HG03439 (cell line): ENCODE measurements around the gene MLH3.

ENCODE experiments used
- ATAC-seq: cut with Tn5 transposase; IDR thresholded peaks from one replicate; pipeline ENCODE4 v1.9.1; 2021; ENCODE audit warnings: mild to moderate bottlenecking, moderate library complexity; ENCODE audit not compliant: unreplicated experiment

The MLH3 gene

DNA sequence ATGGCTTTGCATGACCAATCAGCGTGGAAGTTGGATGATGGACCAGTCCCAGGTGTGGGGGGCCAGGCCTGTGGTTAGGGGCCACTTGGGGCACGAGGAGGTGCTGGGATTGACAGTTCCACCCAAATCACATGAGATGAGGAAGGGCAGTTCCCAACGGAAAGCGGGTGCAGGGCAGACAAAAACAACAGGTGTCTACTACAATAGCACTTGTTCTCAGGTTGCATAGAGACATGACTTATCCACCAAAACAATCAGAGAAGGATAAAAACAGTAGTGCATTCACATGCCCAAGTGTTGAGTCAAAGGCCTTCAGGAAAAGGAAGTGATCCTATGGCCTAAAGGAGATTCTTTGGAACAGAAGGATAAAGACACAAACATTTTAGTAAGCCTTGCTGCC, 63.1 kb downstream of the MLH3 start:
- ATAC-seq, result no peak

GRCh38 chr14:74985806-74986205, 65.5 kb downstream of the MLH3 start:
- ATAC-seq, result no peak

- no peak for ATAC-seq
These were observed 66.3 kb downstream of the MLH3 start for GRCh38 chr14:74985028-74985310.

DNA sequence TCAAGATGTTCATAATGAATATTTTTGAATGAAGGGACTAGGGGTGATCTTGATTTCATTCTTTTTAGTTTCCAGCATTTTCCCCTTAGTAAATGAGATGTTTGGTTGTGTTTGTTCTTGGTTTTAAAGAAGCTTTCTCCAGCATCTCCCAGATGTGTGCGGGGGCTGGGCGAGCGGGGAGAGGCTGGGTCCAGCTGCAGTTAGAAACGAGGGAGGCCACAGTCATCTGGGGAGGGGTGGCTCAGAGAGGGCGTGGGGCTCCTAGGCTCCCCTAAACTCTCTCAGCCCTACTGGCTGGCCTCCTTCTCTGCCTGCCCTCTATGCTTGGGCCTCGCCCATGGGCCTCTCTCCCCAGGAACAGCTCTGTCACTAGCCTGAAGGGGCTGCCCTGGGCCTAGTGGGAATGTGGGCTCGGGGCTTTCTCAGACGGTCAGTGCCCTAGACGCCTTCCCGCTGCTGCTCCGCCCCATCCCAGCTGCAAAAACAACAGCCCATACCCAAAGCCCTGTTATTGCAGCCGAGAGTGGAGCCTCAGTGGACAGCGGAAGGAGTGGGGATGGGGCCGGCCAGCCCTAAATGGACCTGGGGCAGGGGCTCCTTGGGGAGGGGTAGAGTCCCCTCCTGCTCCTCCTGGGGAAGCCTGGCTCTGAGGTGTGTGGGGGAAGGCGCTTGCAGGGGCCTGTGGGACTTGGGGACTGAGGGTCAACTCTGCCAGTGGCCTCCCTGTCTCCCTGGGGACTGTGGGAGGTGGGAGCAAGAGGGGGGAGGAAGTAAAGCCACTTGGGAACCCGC, 66.8 kb downstream of the MLH3 start:
- no peak for ATAC-seq

- ATAC-seq, result no peak
These were observed 67.9 kb downstream of the MLH3 start for GRCh38 chr14:74983343-74983742.

DNA sequence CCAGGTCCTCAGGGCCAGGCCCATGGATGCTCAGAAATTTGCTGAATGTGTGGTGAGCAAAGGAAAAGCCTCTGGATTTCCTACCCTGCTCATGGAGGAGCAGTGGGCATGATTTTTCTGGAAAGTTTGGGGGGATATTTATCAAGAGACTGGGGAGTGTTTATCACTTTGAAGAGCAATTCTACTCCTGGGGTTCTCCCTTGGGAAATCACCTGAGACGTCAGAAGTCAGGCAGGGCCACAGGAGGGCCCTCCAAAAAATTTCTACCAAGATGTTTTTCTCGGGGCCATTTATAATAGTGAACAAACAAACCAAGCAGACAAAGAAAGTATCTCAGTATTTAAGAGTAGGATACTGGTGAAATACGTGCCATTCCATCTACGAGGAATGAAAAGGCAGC, 68.6 kb downstream of the MLH3 start:
- ATAC-seq, result no peak

DNA sequence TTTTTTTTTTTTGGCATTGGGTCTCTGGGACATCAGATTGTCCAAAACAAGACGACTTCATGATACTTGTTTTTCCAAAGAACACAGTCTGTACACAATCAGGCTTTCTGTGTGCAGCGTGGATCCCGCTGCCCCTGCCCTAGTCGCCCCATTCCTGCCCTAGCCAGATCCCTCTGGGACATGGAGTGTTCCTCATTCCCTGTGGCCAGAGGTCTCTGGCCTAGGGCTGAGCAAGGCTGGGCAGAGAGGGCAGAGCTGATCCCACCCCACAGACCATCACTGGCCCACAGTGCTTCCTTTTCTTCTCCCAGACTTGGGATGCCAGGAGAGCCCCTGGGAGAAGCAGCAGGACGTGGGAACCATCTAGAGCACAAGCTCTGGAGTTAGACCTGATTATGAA, 69.4 kb downstream of the MLH3 start:
- ATAC-seq, result no peak

DNA sequence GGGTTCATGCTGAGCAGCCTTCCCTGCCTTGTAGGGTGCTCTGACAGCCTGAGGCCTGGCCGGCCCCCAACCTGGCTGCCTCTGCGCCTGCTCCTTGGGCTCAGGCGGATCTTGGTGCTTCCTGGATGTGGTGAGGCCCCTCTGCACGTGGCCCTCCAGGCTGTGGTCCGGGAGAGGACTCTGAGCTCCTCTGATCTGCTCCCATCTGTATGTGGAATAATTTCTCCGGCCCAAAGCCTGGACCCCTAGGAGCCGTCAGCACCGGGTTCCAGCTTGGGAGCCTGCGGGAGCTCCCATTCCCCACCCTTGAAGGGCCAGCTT, 69.8 kb downstream of the MLH3 start:
- no peak for ATAC-seq

- no peak for ATAC-seq
These were observed 70.4 kb downstream of the MLH3 start for GRCh38 chr14:74980731-74981461.

GRCh38 chr14:74980398-74980730, 70.9 kb downstream of the MLH3 start:
- no peak for ATAC-seq

DNA sequence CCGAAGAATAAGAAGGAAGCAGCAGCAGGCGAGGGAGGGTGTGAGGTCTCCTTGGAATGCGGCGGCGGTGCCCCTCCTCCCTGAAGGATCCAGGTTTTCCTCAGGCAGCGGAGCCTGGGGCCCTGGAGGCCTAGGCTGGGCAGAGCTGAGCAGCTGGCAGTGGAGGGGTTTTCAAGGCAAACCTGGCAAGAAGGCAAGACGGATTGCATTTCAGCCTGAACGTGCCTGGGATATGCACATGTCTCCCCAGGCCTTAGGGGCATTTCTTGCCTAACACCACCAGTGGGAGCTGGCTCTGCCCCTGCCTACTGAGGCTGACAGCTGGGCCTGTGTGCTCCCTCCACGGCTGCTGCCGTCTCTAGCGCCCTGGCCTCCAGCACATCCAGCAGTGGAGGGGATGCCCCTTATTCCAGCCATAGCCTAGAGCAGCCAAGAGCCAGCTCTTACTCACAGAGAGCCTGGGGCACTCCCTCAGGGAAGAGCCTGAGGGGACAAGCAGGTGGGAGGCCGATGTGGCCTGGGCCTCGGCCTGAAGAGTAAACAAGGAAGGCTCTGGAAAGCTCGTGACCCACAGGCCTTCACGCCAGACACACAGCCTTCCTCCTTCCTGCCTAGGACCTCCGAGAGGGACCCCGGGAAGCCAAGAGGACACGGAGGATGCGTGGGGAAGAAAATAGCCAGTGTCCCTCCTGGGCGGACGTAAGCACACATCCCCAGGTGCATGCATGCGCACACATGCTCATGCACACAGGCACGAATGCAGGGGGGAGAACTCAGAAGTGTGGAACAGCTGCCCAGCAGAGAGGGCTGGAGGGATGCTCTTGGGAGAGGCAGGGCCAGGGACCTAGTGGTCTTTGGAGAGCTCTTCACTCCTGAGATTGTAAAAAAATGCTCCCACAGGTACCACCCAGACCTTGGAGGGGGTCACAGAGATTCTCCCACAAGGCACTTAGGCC, 71.5 kb downstream of the MLH3 start:
- no peak for ATAC-seq

- no peak for ATAC-seq
These were observed 72.2 kb downstream of the MLH3 start for GRCh38 chr14:74979029-74979428.

DNA sequence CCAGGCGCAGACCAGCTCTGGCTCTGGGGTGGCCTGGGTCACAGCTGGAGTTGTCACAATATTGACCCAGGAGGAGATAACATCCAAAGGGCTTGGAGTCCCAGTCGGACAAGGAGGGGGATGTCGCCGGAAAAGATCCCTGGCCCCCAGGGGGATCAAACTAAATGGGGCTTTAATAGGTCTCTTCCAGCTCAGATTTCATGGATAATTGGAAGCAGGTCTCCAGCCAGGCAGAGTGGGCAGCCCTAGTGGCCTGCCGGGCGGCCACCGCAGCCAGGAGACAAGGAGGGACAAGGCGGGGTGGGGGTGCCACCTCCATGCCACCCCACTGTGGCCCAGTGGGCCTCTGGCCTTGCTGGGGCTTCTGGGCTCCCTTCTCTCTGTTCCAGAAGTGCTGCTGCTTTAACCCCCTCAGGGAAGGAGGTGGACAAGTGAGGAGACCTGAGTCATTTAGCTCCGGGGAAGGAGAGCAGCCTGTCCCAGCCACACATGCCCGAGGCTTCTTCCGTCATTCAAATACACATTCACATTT, 72.8 kb downstream of the MLH3 start:
- no peak for ATAC-seq

DNA sequence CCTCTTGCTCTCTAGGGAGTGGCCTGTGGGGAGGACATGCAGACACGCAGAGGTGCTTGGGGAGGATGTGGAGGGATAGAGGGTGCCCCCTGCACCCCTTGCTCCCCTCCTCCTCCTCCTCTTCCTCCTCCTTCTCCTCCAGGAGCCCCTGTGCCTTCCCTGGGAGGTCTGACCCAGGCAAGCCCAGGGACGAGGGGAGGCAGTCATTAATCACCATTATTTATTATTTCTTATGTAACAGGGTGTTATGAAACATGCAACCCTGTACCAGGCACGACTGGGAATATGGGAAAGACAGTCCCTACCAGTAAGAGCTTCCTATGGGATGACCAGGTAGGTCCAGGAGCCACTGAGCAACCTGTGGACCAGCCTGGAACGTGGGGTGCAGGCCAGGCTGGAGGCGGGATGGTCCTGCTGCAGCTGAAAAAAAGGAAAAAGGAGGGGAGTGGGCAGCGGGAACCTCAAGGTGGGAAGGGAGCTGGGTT, 73.3 kb downstream of the MLH3 start:
- no peak for ATAC-seq

DNA sequence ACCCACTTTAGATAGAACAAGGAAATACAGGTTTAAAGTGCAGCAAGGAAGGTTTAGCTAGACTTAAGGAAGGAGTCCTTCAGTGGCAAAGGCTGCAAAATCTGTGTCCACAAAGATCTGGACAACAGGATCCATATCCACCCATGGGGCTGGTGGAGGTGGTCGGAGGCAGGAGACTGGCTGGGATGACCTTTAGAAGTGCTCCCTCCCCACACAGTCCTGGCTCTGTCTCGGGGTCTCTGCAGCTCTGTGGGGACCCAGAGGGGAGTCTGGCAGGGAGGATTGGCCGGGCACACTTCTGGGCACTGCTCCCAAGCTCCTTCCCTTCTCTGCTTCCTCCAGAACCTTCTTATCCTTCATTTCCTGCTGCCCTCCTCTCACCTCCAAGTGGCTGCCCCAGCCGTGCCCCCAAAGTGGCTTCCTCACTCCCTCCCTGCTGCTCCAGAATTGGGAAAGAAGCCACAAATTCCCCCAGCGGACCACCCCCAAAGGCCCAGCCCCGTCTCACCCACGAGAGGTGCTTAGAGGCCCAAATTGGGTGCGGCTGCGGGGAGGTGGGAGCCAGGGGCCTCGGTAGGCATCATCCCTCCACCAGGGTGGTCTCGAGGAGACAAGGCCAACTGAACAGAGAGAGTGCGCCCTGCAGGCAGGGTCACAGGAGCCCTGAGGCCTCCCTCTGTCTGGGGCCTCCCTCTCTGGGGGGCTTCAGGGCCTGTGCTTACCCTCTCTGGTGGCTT, 73.9 kb downstream of the MLH3 start:
- no peak for ATAC-seq

GRCh38 chr14:74976264-74977113, 74.8 kb downstream of the MLH3 start:
- no peak for ATAC-seq

- no peak for ATAC-seq
These were observed 76.0 kb downstream of the MLH3 start for GRCh38 chr14:74975059-74975810.

- ATAC-seq, result no peak
These were observed 76.8 kb downstream of the MLH3 start for GRCh38 chr14:74974364-74975058.
